ENCODE measurements around the gene CDC73. TPM values are rescaled to one million over a fixed set of nuclear protein-coding genes. Genes with fewer than 3 reads are reported as not detected.

CDC73 gene
- total and polyA plus RNA-seq, 9 of the 15 experiments (the other 6 are each of a cell fraction or from before 2014, with no cell fraction given): 19.0 to 61.7 (median 30.1) TPM

GRCh38 chr1:193121616-193122593 lies at the start of gene CDC73 (continued):
- TF ChIP-seq MGA (IDR thresholded peaks at IDR 0.05) (peak; percentile 88), GTF3C2 (IDR thresholded peaks at IDR 0.05; ENCODE audit: borderline replicate concordance, extremely low read depth, insufficient read length) (no peak), ZSCAN29 (IDR thresholded peaks at IDR 0.05) (peak; percentile 70; the same call in 1 of the 2 replicates), SOX6 (IDR thresholded peaks at IDR 0.05) (peak; percentile 68), SRF (CRISPR knock-in tag; IDR thresholded peaks at IDR 0.05) (peak in 1 of 2 experiments; percentile 64; a peak in 2 of 4 replicates), PATZ1 (CRISPR knock-in tag; IDR thresholded peaks at IDR 0.05; ENCODE audit: borderline replicate concordance) (no peak), ATF1 (CRISPR knock-in tag; IDR thresholded peaks at IDR 0.05) (no peak), ATF1 (tag; IDR thresholded peaks at IDR 0.05) (peak; percentile 94), CHD2 (IDR thresholded peaks at IDR 0.05; ENCODE audit: low read depth, low read length) (no peak), ZFPM2 (CRISPR knock-in tag; IDR thresholded peaks at IDR 0.05) (peak; percentile 72; the same call in 1 of the 2 replicates)
